Adipose tissue (tissue), 3 donors: Measurements from ENCODE around the gene HIKESHI. TPM values are rescaled to one million over a fixed set of nuclear protein-coding genes. Genes with fewer than 3 reads are reported as not detected.
"Not testable (repeated sequence)": the region's sequence is repeated elsewhere in the genome, so short reads cannot be mapped to it uniquely, and the experiment has no call there.

Experiments
- H3K27ac ChIP-seq: one replicate; pipeline ENCODE4 v1.5.1; 2013; ENCODE audit warnings: low read depth, low read length
- WGBS, 3 donors: extraction: QIAGEN DNeasy Blood & Tissue Kit; methylation state at CpG; one replicate each; pipeline ENCODE4 v1.1.7; 2013; 5-methylcytosine and 5-hydroxymethylcytosine counted together
- polyA plus RNA-seq, 3 donors: library from polyadenylated mRNA; stranded (reverse); fragments of 200-250 nt; gene quantifications; one replicate each; pipeline ENCODE4 v1.2.3, GENCODE V29; 2013
- donor health status: healthy with polysubstance abuse.
- donor health status: Bipolar disorder and iron deficiency.
- donor health status: healthy.

Gene HIKESHI
- polyA plus RNA-seq, 3 donors = 22.3 to 54.4 (median 40.2) TPM

DNA sequence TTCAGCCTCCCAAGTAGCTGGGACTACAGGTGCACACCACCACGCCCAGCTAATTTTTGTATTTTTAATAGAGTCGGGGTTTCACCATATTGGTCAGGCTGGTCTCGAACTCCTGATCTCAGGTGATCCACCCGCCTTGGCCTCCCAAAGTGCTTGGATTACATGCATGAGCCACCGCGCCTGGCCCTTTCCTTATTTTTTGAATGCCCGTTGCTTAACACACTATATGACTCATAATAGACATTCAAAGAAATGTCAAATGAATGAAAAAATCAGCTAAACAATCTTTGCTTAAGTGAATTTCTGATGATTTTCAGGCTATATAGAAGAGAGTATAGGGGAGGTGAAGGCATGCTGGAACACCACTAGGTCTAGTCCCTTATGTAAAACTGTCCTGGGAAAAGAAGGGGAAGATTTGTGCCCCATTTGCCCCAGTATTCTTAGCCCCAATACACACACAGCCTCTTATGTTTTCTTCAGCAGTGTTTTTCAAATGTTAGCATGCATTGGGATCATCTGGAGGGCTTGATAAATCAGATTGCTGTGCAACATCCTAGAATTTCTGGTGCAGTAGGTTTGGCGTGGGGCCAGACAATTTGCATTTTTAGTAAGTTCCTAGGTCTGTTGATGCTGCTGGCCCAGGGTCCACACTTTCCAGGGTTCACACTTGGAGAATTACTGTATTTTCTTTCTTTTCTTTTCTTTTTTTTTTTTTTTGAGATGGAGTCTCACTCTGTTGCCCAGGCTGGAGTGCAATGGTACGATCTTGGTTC is 12.3 kb upstream of the HIKESHI start:
- 87 to 94% (median 88%) methylated on average over 9 of the region's 9 CpGs for WGBS, 3 donors
- H3K27ac ChIP-seq = not testable (repeated sequence)

DNA sequence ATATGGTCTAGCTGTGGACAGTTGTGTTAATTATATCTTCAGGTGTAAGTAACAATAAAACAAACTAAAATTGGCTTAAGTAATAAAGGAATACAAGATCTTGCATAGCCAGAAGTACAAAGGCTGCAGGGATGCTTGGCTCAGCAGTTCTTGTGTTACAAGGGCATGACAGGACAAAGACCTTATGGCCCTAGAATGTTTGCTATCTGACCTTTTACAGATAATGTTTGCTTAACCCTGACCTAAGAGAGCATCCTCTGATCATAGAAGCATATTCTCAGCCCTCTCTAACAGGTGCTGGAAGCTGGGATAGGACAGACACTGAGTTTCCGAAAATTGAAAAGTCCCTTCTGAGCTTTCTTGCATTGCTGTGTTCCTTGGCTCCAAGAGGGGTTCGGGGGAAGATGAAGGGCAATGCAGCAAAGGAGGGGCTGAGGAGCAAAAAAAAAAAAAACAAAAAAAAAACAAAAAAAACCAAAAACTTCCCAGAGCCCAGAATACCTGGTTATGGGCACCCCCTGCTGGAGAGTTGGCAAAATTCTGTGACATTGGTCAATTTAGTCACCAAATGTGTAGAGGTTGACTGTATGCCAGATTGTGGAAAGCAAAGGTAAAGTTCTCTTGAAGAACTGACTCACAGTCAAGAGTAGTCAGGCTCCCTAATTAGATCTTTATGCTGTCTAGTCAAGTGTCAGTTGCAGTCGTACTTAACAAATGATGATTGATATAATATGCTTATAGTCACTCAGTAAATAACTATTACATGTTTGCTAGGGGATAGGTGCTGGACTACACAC is 10.4 kb upstream of the HIKESHI start:
- WGBS, 3 donors = 34 to 42% (median 41%) methylated on average over 3 of the region's 3 CpGs
- H3K27ac ChIP-seq = no peak overlapping the region

GRCh38 chr11:86292912-86293616 is 9.0 kb upstream of the HIKESHI start:
- no peak overlapping the region for H3K27ac ChIP-seq
- WGBS, 3 donors = 88 to 92% (median 91%) methylated on average over 6 of the region's 6 CpGs

DNA sequence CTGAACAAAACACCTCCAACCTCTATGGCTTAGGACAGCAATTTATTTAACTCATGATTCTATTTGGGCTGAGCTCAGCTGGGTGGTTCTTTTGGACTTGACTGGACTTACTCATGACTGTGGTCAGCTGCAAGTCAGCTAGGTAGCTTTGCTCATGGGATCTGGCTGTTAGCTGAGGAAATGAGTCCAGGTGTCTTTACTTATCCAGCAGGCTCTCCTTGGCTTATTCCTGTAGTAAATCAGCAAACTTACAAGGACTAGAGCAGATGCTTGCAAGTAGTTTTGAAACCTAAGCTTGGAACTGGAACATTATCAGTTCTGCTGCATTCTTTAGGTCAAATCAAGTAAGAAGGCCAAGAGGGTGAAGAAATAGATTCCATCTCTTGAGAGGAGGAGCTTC is 8.0 kb upstream of the HIKESHI start:
- no peak overlapping the region for H3K27ac ChIP-seq

GRCh38 chr11:86301742-86302091 is 323 bp upstream of the HIKESHI start:
- WGBS, 3 donors = 3 to 4% (median 3%) methylated on average over 6 of the region's 6 CpGs
- H3K27ac ChIP-seq = no peak overlapping the region

GRCh38 chr11:86303257-86303656 is 1.2 kb downstream of the HIKESHI start:
- 67 to 75% (median 71%) methylated on average over 2 of the region's 2 CpGs for WGBS, 3 donors
- H3K27ac ChIP-seq = no peak overlapping the region

- not testable (repeated sequence) for H3K27ac ChIP-seq
- 67 to 100% (median 94%) methylated on average over 1 to 2 of the region's 4 CpGs for WGBS, 3 donors
Observed at GRCh38 chr11:86308710-86309109, 6.7 kb downstream of the HIKESHI start.

DNA sequence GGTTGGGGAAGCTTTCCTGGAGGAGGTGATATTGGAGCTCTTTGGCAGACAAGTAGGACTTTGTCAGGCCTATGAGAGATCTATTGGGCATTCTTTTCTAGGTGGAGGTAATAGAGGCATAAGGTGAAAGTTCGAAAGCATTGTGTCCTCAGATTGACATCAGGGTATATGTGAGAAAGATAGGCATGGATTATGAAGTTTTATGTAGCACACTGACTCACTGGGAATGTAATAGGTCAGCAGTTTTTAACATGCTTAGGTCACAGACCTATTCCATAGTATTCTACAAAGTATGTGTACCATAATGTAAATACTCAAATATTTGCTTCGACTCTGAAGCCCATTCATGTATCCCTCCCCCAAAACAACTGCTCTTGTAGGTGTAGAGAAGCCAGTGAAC is 11.8 kb downstream of the HIKESHI start:
- H3K27ac ChIP-seq = no peak overlapping the region
- WGBS, 3 donors = 91 to 98% (median 97%) methylated on average over 2 of the region's 2 CpGs

DNA sequence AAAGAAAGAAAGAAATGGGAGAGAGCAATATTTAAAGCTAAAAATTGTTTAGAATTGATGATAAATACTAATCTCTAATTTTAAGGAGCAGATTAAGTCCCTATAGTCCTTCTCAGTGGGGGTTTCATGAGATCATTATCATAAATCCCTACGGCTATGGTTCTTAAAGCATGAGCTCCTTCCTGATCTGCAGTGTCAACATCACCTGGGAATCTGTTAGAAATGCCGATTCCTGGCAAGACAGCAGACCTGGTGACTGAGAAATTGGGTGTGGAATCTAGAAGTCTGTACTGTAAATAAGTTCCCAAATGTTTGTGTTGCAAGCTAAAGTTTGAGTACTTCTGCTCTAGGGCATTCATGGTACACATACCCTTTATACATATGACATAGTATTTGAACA is 12.6 kb downstream of the HIKESHI start:
- no peak overlapping the region for H3K27ac ChIP-seq
- WGBS, 3 donors = 79 to 97% (median 93%) methylated on average over 2 of the region's 2 CpGs

GRCh38 chr11:86335131-86335767 is 33.2 kb downstream of the HIKESHI start:
- H3K27ac ChIP-seq = no peak overlapping the region
- WGBS, 3 donors = 97 to 99% (median 98%) methylated on average over 6 of the region's 6 CpGs

DNA sequence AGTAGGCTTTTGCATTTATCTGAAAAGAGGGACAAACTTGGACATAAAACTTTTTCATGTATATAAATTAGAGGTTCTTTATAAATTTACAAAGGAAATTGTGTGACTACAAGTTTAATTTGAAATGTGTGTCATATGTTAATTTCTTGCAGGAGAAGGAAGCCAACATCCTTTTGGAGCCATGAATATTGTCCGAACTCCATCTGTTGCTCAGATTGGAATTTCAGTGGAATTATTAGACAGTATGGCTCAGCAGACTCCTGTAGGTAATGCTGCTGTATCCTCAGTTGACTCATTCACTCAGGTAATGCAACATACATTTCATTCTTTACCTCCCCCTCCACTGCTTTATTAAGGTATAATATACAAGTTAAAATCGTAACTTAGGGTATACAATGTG is 35.2 kb downstream of the HIKESHI start:
- 90 to 97% (median 94%) methylated on average over 2 of the region's 2 CpGs for WGBS, 3 donors
- no peak overlapping the region for H3K27ac ChIP-seq

- 93 to 95% (median 94%) methylated on average over 3 of the region's 3 CpGs for WGBS, 3 donors
Observed at GRCh38 chr11:86341382-86341781, 39.3 kb downstream of the HIKESHI start.

DNA sequence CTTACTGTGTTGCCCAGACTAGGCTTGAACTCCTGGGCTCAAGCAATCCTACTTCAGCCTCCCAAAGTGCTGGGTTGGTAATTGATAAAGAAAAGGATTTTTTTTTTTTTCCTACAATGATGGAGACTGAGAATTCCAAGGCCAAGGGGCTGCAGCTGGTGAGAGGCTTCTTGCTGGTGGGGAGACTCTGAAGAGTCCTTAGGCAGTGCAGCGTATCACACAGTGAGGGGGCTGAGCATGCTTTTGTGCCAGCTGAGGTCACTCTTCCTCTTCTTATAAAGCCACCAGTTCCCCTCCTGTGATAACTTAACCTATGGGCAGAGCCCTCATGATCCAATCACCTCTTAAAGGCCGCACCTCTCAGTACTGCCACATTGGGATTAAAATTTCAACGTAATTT is 44.5 kb downstream of the HIKESHI start:
- no peak overlapping the region for H3K27ac ChIP-seq
- 89 to 92% (median 91%) methylated on average over 3 of the region's 3 CpGs for WGBS, 3 donors

More at GRCh38 chr11:86341382-86341781, 39.3 kb downstream of the HIKESHI start:
- H3K27ac ChIP-seq = no peak overlapping the region

DNA sequence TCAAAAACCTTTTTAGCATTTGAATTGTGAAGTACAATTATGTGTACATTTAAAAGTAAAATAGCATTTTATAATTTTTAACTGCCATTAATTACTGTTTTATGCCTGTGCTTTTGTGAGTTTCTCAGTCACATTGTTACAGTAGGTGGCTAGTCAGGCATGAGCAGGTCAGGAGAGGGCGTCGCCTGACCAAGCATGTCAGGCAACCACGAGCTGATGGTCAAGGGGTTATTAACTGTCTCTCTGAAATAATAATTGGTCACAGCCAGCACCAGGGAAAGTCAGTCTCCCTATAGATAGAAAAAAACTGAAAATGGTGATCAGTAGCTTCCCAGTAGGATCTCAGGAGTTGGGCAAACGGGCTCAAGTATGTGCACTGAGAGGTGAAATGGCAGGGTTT is 53.2 kb downstream of the HIKESHI start:
- 76 to 80% (median 78%) methylated on average over 4 of the region's 4 CpGs for WGBS, 3 donors
- H3K27ac ChIP-seq = no peak overlapping the region

GRCh38 chr11:86357412-86357811 is 55.4 kb downstream of the HIKESHI start:
- WGBS, 3 donors = 84 to 91% (median 89%) methylated on average over 4 of the region's 4 CpGs
- H3K27ac ChIP-seq = not testable (repeated sequence)

- H3K27ac ChIP-seq = no peak overlapping the region
- WGBS, 3 donors = 79 to 83% (median 79%) methylated on average over 3 of the region's 3 CpGs
Observed at GRCh38 chr11:86358720-86359119, 56.7 kb downstream of the HIKESHI start.

- WGBS, 3 donors = 60 to 64% (median 60%) methylated on average over 2 of the region's 2 CpGs
Observed at GRCh38 chr11:86360775-86361395, 58.8 kb downstream of the HIKESHI start.

DNA sequence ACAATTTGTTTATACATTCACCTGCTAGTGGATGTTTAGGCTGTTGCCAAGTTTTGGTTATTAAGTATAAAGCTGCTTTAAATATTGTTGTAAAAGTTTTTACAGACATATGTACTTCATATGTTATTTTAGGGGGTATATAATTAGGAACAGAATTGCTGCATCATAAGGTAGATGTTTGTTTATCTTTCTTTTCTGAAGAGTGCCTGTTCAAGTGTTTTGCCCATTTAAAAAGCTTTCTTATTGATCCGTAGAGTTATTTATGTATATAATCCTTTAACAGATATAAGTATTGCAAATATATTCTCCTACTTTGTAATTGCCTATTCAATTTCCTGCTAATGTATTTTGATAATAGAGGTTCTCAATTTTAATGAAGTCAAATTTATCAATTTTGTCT is 61.4 kb downstream of the HIKESHI start:
- 86 to 98% (median 97%) methylated on average over 1 of the region's 1 CpG for WGBS, 3 donors
- H3K27ac ChIP-seq = no peak overlapping the region

More at GRCh38 chr11:86360775-86361395, 58.8 kb downstream of the HIKESHI start:
- no peak overlapping the region for H3K27ac ChIP-seq
